Sciatic nerve (tissue), 2 donors: ENCODE results near the gene E2F4. TPM values are rescaled to one million over a fixed set of nuclear protein-coding genes. Genes with fewer than 3 reads are reported as not detected.

Experiments
- ATAC-seq: fragments of 200-7000 bp; cut with Tn5 transposase; one replicate; pipeline ENCODE4 v1.9.1; 2020; ENCODE audit warnings: mild to moderate bottlenecking, moderate library complexity
- DNase-seq: peaks from one replicate; pipeline ENCODE4 v3.0.0-alpha.2; 2020; ENCODE audit warnings: low spot score
- intact Hi-C: fragments of 100-400 bp; cut with DNase I; formaldehyde crosslinking; loops from one replicate; pipeline ENCODE4 v1.14.2; 2022
- microRNA-seq: library from miRNA; unstranded; fragments of <30 nt; microRNA quantifications from one replicate; pipeline ENCODE4 v1.2.0, GENCODE V29; 2020
- total RNA-seq: library from RNA; stranded (reverse); fragmentation: NEBNext Ultra II Directional; extraction: Animal tissue kit (Norgen Biotek cat#: 25700); gene quantifications from one replicate; pipeline ENCODE4 v1.2.1, GENCODE V29; 2021
- donor health status: DM: no; HTN: no; CAD: no.
- donor health status: DM: no; HTN: no; CAD: no.

E2F4 gene
- total RNA-seq, 1 donor from 2014 or later = 45.0 TPM

- DNase-seq (no peak), ATAC-seq (peak; percentile 21)
- intact Hi-C loops = no loop called here
Measured at GRCh38 chr16:67241008-67241900, 49.3 kb downstream of the E2F4 start.

- no peak for DNase-seq
- intact Hi-C loops = no loop called here
- no peak for ATAC-seq
Measured at GRCh38 chr16:67242138-67242730, 50.3 kb downstream of the E2F4 start.

GRCh38 chr16:67243481-67243880 lies 51.5 kb downstream of the E2F4 start:
- DNase-seq (no peak), ATAC-seq (no peak)
- intact Hi-C loops = no loop called here

- ATAC-seq = peak; percentile 5
- intact Hi-C loops = no loop called here
- DNase-seq = peak; percentile 80
Measured at GRCh38 chr16:67244387-67245185, 52.6 kb downstream of the E2F4 start.

- intact Hi-C loops = no loop called here
Measured at GRCh38 chr16:67245186-67245585, 53.2 kb downstream of the E2F4 start.

GRCh38 chr16:67245674-67246080 lies 53.7 kb downstream of the E2F4 start:
- ATAC-seq (no peak), DNase-seq (no peak)
- intact Hi-C loops = no loop called here

More at GRCh38 chr16:67245186-67245585, 53.2 kb downstream of the E2F4 start:
- DNase-seq = no peak
- ATAC-seq = no peak

GRCh38 chr16:67246081-67246755 lies 54.3 kb downstream of the E2F4 start:
- DNase-seq = peak; percentile 87
- peak; percentile 68 for ATAC-seq
- intact Hi-C loops = no loop called here

- DNase-seq (peak; percentile 81), ATAC-seq (peak; percentile 15)
Measured at GRCh38 chr16:67246756-67247191, 54.8 kb downstream of the E2F4 start.

GRCh38 chr16:67247192-67248072 lies 55.5 kb downstream of the E2F4 start, which contains the start of gene FHOD1:
Gene FHOD1, minus strand, starts transcription at chr16:67247481. Its CDS starts 71 bp downstream, at chr16:67247410.
- ATAC-seq (peak; percentile 93), DNase-seq (peak; percentile 100)
- intact Hi-C loops = no loop called here

More at GRCh38 chr16:67246756-67247191, 54.8 kb downstream of the E2F4 start:
- intact Hi-C loops = no loop called here

GRCh38 chr16:67248073-67248400 lies 56.1 kb downstream of the E2F4 start:
- DNase-seq (no peak), ATAC-seq (no peak)
- intact Hi-C loops = no loop called here

Small RNA genes within 50 kb of the gene (microRNA-seq; reads per million reads assigned to microRNA genes)
- gene MIR328 = 135 reads per million, percentile 60 among the genes with 10 or more reads in this experiment

Other genes starting within 250 kb of the E2F4 start
- 0.71 TPM for gene CES3, start 230.9 kb upstream of the E2F4 start, total RNA-seq
- 13.2 TPM for gene CES4A, start 203.6 kb upstream of the E2F4 start, total RNA-seq
- 60.3 TPM for gene CBFB, start 163.0 kb upstream of the E2F4 start, total RNA-seq
- gene PHAF1, start 82.2 kb upstream of the E2F4 start, total RNA-seq = 13.2 TPM
- gene B3GNT9, start 41.2 kb upstream of the E2F4 start, total RNA-seq = 13.9 TPM
- 11.3 TPM for gene TRADD, start 32.2 kb upstream of the E2F4 start, total RNA-seq
- 10.1 TPM for gene FBXL8, start 32.2 kb upstream of the E2F4 start, total RNA-seq
- gene HSF4, start 27.4 kb upstream of the E2F4 start, total RNA-seq = 123 TPM
- 37.9 TPM for gene NOL3, start 21.6 kb upstream of the E2F4 start, total RNA-seq
- 25.7 TPM for gene MATCAP1, start 8.2 kb upstream of the E2F4 start, total RNA-seq
- gene EXOC3L1, start 2.0 kb upstream of the E2F4 start, total RNA-seq = 1.3 TPM
- gene ELMO3, start 7.0 kb downstream of the E2F4 start, total RNA-seq = 2.0 TPM
- gene TMEM208, start 35.0 kb downstream of the E2F4 start, total RNA-seq = 24.6 TPM
- 35.3 TPM for gene FHOD1, start 55.3 kb downstream of the E2F4 start, total RNA-seq
- gene SLC9A5, start 56.8 kb downstream of the E2F4 start, total RNA-seq = 1.2 TPM
- 15.0 TPM for gene PLEKHG4, start 87.4 kb downstream of the E2F4 start, total RNA-seq
- 0.53 TPM for gene KCTD19, start 134.6 kb downstream of the E2F4 start, total RNA-seq
- 1.5 TPM for gene LRRC36, start 134.7 kb downstream of the E2F4 start, total RNA-seq
- 12.5 TPM for gene TPPP3, start 201.3 kb downstream of the E2F4 start, total RNA-seq
- gene ZDHHC1, start 224.3 kb downstream of the E2F4 start, total RNA-seq = 16.3 TPM
- gene HSD11B2, start 239.0 kb downstream of the E2F4 start, total RNA-seq = 0.53 TPM